Superior temporal gyrus (tissue), 1 donor: ENCODE results near the gene COA1.
"Not testable (repeated sequence)": the region's sequence is repeated elsewhere in the genome, so short reads cannot be mapped to it uniquely, and the experiment has no call there.

Experiments used
- DNase-seq: peaks from one replicate; pipeline ENCODE4 v3.0.0-alpha.2; 2016; ENCODE audit errors: extremely low spot score

The COA1 gene

DNA sequence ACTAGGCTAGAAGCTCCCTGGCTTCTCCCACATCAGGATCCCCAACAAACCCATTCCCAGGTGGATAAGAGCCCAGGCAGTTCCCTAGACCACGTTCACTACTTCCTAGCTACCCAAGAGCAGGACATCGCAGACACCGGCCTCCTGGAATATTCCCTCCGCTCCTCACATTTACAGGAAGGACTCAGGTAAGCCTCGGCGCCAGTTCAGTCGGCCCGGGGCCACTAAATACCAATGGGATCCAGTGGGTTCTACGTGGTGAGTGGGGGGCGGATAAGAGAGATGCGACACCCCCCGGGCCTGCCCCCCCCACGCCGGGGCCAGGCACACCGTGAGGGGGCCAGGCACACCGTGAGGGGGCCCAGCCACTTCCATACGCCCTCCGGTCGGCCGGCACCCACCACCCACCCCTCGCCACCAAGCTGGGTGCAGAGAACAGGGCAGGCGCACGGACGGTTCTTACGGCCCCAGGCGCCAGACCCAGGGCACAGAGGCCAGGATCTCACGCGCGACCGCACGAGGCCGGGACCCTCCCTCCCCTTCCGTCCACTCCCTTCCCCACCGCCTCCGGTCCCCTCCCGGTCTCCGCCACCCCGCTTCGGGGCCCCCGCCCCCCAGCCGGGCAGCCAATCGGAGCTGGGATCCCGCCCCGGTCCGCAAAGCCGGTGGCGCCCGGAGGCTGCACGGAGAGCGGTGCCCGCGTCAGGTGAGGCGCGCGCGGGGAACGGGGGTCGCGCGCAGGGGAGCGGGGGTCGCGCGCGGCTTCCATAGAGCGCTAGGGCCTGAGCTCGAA lies 28.9 kb upstream of the COA1 start, which contains the start of gene BLVRA:
BLVRA (plus strand) TSS at position 652 of the 793 bp plus-strand sequence. CDS start 12,479 bp downstream, outside the sequence.
- peak; percentile 23 for DNase-seq

DNA sequence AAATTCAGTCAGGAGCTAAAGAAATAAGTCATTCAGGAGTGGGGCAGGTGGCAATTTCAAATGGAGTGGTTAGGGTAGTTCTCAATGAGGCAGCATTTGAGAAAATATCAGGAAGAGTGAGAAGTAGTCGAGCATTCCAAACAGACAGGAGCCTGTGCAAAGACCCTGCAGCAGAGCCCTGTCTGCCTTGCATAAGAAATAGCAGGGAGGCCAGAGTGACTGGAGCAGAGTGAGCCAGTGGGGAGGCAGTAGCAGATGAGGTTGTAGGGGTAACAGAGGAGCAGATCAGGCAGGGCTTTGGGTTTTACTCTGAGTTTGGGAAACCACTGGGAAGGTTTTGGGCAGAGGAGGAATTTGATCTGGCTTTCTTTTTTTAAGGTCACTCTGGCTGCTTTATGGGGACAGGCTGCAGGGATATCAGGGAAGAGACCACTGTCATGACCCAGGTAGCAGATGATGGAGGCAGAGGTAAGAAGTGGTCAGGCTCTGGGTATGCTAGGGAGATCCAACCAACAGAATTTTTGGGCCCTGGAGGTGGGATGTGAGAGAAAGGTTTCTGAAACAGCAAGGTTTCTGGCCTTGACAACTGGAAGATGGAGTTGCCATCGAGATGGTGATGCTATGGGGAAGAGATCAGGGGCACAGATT lies 27.9 kb upstream of the COA1 start:
- DNase-seq = no peak

DNA sequence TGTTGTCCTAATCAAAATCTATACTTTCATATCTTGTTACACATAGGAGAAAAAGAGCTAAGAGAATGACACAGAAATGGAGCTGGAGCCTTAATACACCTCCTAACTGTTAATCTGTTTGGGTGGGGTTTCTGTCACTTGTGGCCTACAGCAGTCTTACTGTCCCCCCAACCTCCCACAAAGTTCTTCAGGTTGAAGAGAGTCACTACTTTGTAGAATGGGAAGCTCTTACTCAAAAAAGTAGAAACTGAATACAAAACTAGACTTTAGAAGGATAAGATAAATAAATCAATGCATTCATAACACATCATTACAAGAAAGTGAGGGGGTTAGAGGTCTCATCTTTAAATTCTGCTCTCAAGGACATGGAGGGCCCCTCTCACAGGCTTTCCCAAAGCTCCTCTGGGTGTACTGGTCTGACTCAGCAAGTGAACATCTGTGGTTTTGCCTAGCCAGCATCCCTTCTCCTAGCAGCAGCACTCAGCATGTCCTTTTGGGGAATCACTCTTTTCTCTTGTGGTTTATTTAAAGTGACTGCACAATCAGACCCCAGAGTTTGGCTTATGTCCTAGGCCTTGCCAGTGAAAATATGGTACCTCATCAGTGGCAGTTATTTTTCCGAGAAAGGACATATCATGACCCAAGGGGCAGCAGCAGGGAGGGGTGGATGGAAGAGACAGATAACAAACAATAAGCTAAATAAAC lies 27.2 kb upstream of the COA1 start:
- DNase-seq = peak; percentile 31

DNA sequence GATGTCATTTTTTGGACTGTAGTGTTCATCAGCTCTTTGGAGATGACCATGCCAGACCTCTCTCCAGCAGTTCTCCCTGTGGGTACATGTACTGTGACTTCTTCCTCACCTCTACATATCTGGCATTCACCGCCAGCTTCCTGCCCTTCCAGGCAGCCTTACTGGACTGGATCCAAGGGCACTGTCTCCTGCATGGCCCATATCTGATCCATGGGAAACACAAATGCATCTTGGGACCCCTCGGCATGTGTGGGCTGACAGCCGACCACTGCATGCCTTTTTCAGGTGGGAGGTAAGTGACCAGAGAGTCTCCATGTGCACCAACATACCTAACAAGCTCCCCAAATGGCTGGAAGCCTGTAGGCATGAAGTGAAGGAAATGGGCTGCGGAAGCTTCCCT lies 25.3 kb upstream of the COA1 start:
- no peak for DNase-seq

DNA sequence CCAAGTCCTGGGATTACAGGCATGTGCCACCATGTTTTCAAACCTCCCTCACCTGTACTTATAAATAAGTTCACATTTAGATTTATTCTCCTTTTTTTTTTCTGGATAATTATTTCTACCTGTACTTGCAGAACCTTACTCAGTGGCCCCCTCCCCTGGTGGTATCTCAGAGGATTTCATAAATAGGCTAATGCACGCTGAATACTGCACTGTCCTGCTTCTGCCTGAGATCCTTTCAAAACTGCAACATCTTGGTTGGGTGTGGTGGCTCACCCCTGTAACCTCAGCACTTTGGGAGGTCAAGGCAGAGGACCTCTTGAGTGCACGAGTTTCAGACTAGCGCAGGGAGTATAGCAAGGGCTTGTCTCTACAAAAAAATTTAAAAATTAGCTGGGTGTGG lies 24.5 kb upstream of the COA1 start:
- no peak for DNase-seq

DNA sequence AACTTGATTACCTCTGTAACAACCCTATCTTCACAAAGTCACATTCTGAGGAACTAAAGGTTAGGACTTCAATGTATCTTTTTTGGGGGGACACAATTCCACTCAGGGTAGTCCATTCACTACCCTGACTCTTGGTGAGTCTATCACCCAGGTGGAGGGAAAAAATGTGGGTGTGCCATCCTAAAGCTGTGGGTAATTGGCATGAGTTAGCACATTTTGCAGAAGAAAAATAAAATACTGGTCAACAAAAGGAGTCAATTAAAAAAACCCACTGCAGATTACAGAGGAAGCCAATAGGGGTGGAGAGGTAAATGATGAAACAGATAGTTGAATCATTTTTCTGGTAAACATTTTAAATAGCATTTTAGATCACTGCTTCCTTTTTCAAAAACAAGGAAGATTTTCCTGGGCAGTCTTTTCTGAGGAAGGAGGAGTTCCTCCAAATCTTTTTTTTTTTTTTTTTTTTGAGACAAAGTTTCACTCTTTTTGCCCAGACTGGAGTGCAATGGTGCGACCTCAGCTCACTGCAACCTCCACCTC lies 24.0 kb upstream of the COA1 start:
- DNase-seq = no peak

DNA sequence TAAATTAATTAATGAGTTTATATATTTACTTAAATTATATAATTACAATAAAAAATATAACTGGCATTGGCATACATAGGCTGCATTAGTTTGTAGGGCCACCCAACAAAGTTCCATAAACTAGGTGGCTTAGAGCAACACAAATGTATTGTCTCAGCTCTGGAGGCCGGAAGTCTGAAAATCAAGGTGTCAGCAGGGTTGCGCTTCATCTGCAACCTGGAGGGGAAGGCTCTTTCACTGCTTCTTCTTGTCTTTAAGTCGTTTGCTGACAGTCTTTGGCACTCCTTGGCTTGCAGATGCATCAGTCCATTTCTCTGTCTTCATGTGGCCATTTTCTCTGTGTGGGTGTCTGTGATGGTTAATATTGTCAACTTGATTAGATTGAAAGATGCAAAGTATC lies 23.1 kb upstream of the COA1 start:
- DNase-seq = no peak

DNA sequence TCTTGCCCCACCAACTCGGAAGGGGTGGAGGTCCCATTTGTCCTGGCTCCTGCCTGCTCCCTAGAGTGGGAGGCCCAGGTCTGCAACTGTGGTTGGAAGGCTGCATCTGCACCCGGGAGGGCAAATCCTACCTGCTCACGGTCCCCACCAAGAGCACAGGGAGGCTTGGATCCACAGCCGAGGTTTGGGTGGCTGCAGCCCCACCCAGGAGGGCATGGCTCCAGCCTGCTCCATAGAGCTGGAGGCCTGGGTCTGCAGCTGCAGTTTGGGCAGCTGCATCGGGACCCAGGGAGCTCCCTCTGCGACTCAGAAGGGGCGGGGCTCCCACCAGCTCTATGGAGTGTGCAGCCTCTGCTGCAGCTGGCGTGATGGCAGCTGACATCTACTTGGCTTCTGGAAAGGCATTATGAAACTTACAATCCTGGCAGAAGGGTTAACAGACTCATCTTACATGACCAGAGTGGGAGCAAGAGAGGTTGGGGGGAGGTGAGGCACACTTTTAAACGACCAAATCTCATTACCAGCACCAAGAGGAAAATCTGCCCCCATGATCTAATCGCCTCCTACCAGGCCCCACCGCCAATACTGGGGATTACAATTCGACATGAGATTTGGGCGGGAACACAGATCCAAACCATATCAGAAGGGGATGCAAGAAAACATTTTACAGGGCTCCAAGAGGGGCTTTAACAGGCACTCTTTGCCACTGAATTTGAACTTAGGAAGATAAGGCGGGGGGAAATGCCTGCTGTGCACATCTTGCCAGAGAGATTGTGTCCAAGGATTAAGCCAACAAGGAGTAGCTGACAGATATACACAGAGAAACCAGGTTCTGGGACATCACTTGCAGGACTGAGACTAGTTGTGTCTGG lies 20.9 kb upstream of the COA1 start:
- no peak for DNase-seq

DNA sequence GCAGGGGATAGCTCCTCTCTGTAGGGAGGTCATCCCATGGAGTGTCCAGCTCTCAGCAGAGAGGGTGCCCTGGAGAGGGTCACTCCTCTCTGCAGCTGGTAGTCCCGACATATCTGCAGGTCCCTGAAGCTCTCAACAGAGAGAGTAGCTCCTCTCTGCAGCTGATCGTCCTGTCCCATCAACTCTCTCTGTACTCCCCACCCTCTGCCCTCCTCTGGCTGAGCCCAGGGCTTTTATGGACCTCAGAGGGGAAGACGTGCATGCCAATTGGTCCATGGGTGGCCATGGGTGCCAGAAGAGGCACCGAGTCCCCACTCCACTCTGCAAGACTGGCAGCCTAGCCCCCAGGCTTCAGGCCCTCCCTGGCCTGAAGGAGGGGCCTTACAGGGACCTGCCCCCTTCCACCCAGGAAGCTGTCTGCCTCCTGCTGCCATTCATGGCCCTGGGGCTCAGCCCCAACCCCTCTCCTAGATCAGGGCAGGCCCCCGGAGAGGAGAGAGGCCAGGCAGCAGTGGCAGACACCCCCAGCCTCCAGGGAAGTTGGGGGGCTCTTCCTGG lies 20.1 kb upstream of the COA1 start:
- DNase-seq = no peak

DNA sequence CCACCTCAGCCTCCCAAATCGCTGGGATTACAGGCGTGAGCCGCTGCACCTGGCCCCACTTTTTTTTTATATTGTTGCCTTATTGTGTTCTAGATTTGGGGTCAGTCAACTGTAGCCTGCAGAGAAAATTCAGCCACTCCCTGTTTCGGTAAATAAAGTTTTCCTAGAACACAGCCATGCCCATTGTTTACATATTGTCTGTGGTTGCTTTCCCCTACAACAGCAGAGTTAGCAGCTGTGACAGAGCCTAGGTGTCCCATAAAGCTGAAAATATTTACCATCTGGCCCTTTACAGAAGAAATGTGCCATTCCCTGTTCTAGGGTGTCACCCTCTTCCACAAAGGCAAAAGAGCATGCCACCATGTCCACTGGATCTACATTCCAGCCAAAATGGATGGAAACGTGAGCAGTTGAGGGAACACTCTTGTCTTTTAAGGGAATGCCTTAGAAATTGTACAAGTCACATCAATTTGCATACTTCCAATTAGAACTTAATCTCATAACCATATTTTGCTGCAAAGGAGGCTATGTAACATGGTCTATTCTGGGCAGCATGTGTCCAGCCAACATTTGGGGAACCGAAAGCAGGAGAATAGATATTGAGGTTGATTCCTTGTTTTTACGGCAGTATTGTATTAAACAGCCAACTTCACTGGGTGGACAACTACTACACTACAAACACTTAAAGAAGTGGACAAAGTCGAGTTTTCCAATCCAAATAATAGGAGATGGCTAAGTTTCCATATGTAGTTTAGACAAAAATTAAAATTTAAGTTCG lies 18.2 kb upstream of the COA1 start:
- no peak for DNase-seq

DNA sequence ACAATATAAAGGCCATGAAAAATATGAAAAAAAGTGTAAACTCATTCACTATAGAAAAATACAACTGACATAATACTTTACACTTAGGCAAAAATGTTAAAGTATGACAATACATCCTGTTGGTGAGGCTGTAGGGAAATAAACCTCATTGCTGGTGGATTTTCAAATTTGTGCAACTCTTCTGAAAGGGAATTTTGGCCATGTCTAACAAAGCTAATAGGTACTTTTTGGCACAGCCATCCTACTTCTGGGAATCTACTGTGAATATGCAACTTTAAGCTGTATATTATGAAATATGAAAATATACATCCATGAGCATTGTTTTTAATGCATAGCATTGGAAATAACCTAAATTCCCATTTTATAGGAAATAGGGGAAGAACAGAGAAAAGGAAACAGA lies 13.4 kb upstream of the COA1 start:
- no peak for DNase-seq

DNA sequence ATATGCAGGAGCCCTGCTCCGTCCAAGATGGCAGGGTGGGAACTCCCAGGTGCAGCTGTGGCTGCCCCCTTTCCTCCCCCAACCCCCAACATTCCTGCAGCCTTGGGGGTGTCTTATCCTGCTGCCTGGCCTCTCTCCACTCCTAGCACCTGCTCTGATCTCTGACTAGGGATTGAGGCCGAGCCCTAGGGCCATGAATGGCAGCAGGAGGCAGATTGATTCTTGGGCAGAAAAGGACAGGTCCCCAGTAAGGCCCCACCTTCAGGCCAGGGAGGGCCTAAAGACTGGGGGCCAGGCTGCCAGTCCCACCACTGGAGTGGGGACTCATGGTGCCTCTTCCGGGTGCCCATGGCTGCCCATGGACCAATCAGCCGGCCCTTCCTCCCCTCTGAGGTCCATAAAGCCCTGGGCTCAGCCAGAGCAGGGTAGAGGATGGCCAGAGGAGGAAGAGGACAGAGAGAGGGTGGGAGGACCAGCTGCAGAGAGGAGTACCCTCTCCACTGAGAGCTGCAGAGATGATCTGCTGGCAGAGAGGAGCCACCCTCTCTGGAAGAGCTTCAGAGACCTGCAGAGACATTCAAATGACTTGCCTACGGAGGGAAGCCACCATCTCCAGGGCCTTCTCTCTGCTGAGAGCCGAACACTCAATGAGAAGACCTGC lies 8.3 kb upstream of the COA1 start:
- no peak for DNase-seq

DNA sequence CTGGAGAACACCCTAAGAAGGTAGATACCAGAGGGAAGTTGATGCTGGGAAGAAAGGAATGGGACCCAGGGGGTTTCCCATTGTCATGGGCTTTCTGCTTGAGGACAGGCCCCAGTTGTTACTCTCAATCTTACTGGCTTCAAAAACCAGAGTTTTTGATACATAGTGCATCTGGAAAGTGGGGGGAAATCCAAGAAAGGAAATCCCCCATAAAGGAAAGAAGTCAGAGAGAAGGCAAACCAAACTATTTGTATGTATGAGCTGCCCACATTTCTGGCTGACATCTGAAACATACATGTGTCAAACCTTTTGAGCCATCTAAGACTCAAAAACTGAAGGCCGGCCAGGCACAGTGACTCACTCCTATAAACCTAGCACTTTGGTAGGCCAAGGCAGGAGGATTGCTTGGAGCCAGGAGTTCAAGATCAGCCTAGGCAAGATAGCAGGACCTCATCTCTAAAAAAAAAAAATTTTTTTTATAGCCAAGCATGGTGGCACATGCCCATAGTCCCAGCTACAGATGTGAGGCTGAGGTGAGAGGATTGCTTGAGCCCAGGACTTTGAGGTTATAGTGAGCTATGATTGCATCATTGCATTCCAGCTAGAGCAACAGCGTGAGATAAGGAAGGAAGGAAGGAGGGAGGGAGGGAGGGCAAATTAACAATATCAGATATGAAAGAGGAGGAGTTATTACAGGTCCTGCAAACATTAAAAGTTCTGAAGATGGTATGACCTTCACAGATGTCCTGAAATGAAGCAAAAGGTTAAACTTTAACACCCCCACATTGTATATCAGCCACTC lies 6.7 kb upstream of the COA1 start:
- no peak for DNase-seq

DNA sequence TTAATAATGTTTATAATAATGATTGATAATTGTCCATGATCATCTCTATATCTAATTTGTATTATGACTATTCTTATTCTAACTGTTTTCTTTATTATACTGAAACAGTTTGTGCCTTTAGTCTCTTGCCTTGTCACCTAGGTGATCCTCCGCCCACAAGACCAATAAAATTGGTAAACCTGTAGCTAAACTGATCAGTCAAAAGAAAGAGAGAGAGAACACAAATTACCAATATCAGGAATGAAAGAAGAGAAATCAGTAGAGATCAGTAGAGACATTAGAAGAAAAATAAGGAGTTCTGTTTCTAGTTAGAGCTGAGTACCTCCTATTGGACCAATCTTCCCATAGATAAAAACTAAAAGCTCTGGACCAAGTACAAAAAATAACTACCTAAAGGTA lies 6.1 kb upstream of the COA1 start:
- DNase-seq = no peak

DNA sequence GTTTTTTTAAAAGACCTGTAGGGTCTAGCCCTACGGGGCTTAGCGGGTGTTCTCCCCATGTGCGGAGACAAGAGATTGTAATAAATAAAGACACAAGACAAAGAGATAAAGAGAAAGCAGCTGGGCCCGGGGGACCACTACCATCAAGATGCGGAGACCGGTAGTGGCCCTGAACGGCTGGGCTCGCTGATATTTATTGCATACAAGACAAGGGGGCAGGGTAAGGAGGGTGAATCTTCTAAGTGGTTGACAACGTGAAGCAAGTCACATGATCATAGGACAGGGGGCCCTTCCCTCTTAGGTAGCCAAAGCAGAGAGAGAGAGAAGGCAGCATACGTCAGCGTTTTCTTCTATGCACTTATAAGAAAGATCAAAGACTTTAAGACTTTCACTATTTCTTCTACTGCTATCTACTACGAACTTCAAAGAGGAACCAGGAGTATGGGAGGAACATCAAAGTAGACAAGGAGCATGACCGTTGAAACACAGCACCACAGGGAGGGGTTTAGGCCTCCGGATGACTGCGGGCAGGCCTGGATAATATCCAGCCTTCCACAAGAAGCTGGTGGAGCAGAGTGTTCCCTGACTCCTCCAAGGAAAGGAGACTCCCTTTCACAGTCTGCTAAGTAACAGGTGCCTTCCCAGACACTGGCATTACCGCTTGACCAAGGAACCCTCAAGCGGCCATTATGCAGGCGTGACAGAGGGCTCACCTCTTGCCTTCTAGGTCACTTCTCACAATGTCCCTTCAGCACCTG lies 5.4 kb upstream of the COA1 start:
- DNase-seq = not testable (repeated sequence)

DNA sequence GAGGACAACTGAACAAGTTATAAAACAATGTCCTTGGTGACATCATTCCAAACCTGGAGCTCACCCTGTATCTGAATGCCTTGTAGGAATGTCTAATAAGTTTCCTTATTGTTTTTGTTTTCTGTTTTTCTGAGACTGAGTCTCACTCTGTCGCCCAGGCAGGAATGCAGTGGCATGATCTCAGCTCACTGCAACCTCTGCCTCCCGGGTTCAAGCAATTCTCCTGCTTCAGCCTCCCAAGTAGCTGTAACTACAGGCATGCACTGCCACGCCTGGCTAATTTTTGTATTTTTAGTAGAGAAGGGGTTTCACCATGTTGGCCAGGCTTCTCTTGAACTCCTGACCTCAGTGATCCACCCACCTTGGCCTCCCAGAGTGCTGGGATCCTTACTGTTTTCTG lies 2.2 kb upstream of the COA1 start:
- DNase-seq = not testable (repeated sequence)

DNA sequence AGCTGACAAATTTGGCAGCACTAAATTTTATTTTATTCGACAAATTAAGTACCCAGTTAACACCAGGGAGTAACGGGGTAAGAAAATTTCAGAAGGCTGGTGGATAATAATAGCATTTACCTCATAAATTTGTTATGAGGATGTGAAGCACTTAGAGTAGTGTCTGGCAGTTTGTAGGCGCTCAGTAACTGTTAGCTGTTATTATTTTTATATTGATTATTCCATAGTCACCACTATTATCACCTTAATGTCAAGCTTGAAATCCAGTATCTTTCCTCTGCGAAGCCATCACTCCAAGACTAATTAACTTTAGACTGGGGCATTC lies 563 bp upstream of the COA1 start:
- no peak for DNase-seq

DNA sequence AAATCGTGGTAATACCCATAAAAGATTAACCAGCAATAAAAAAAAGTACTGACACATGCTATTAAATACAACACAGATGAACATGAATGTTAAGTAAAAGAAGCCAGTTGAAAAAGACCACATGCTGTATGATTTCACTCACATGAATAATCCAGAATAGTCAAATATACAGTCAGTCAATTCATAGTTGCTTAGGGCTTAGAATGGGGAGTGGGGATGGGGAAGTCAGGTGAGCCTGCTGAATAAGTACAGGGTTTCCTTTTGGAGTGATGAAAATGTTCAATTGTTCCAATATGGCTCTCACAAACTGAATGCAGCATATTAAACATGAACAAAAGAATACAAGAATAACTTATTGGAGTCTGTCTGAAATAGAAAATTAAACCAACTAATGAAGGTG lies 1.8 kb downstream of the COA1 start:
- DNase-seq = no peak
